ENCODE measurements around the gene HSPA14. TPM values are rescaled to one million over a fixed set of nuclear protein-coding genes. Genes with fewer than 3 reads are reported as not detected.

The HSPA14 gene
- total and polyA plus RNA-seq, 4 donors, result 11.1 to 13.6 (median 12.0) TPM

DNA sequence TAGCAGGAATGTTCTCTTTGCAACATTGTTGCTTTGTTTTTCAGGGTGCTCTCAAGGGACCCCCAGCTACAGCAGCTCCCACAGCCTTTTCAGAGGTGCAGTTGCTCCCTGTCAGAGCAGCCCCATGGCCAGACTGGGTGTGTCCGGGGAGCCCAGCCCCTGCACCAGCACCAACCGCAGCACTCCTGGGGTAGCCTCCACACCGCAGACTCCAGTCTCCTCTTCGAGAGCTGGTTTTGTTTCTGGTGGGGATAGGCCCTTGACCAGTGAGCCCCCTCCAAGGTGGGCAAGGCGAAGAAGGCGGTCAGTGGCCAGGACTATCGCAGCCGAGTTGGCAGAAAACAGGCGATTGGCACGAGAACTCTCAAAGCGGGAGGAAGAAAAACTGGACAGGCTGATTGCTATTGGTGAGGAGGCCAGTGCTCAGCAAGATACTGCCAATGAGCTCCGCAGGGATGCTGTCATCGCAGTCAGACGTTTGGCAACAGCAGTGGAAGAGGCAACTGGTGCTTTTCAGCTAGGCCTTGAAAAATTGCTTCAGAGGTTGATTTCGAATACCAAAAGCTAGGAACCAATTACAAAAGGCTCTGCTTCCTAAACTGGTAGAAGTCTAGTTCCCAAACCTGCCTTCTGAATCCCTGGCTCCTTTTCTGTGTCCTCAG lies 5.4 kb downstream of the HSPA14 start:
- Histone ChIP-seq H3K4me3 (no peak overlapping the region), H3K9ac (ENCODE audit: insufficient read depth in 1 of 2, low read length in 2 of 2) (no peak overlapping the region), H3K27ac (ENCODE audit: low read depth in 1 of 2, low read length in 1 of 2) (no peak overlapping the region), H3K27me3 (ENCODE audit: control insufficient read depth in 3 of 3, insufficient read depth in 3 of 3, low read length in 2 of 3) (no peaks in the 10 kb centered on the region), H3K36me3 (ENCODE audit: control insufficient read depth in 4 of 4, insufficient read depth in 4 of 4, low read length in 4 of 4) (peaks cover 15 to 34% (median 24%) of the 10 kb centered on the region in 4 donors), H3K9me3 (ENCODE audit: control insufficient read depth in 4 of 4, insufficient read depth in 3 of 4, low read length in 3 of 4) (no peaks in the 10 kb centered on the region), H3K4me1 (ENCODE audit: control insufficient read depth in 5 of 5, insufficient read depth in 5 of 5, low read length in 5 of 5) (peaks cover 0 to 8% (median 2%) of the 10 kb centered on the region in 5 donors)
- TF ChIP-seq, protein P1, sequence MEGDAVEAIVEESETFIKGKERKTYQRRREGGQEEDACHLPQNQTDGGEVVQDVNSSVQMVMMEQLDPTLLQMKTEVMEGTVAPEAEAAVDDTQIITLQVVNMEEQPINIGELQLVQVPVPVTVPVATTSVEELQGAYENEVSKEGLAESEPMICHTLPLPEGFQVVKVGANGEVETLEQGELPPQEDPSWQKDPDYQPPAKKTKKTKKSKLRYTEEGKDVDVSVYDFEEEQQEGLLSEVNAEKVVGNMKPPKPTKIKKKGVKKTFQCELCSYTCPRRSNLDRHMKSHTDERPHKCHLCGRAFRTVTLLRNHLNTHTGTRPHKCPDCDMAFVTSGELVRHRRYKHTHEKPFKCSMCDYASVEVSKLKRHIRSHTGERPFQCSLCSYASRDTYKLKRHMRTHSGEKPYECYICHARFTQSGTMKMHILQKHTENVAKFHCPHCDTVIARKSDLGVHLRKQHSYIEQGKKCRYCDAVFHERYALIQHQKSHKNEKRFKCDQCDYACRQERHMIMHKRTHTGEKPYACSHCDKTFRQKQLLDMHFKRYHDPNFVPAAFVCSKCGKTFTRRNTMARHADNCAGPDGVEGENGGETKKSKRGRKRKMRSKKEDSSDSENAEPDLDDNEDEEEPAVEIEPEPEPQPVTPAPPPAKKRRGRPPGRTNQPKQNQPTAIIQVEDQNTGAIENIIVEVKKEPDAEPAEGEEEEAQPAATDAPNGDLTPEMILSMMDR (IDR thresholded peaks at IDR 0.05; ENCODE audit: control extremely low read depth, extremely low read depth), result no peak
- DNase-seq (no peak), ATAC-seq (ENCODE audit: insufficient read depth, low FRiP score) (no peak)
- 88 to 95% methylated on average over 15 of the region's 15 CpGs for WGBS, 2 donors

DNA sequence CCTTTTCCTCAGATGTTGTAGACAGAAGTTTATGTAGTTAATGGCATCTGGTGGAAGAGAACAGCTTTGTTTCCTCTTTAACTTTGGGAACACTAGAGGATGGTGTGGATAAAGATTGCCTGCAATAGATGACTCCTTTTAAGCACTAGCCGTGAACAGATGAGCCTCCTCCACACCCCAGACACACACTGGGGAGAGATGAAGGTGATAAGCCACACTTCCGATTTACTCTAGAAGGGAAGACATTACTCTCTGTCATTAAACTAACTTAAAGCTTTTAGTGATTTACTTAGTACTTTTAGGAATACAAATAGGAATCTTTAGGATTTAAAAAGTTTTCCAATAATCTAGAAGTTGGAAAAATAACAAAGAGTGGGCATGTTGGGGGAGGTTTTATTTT lies 6.8 kb downstream of the HSPA14 start:
- no peaks in the 10 kb centered on the region for H3K27me3 ChIP-seq (ENCODE audit: control insufficient read depth in 3 of 3, insufficient read depth in 3 of 3, low read length in 2 of 3)
- 79 to 84% methylated on average over 2 of the region's 2 CpGs for WGBS, 2 donors
- no peaks in the 10 kb centered on the region for H3K4me1 ChIP-seq (ENCODE audit: control insufficient read depth in 5 of 5, insufficient read depth in 5 of 5, low read length in 5 of 5)
- TF ChIP-seq, protein P1 (IDR thresholded peaks at IDR 0.05; ENCODE audit: control extremely low read depth, extremely low read depth), result no peak
- H3K36me3 ChIP-seq (ENCODE audit: control insufficient read depth in 4 of 4, insufficient read depth in 4 of 4, low read length in 4 of 4), result peaks cover 21 to 34% (median 25%) of the 10 kb centered on the region in 4 donors
- no peak for ATAC-seq (ENCODE audit: insufficient read depth, low FRiP score)
- H3K9me3 ChIP-seq (ENCODE audit: control insufficient read depth in 4 of 4, insufficient read depth in 3 of 4, low read length in 3 of 4), result no peaks in the 10 kb centered on the region
- no peak for DNase-seq
- no peak overlapping the region for H3K27ac ChIP-seq (ENCODE audit: low read depth in 1 of 2, low read length in 1 of 2)
- no peak overlapping the region for H3K9ac ChIP-seq (ENCODE audit: insufficient read depth in 1 of 2, low read length in 2 of 2)
- H3K4me3 ChIP-seq, result no peak overlapping the region

DNA sequence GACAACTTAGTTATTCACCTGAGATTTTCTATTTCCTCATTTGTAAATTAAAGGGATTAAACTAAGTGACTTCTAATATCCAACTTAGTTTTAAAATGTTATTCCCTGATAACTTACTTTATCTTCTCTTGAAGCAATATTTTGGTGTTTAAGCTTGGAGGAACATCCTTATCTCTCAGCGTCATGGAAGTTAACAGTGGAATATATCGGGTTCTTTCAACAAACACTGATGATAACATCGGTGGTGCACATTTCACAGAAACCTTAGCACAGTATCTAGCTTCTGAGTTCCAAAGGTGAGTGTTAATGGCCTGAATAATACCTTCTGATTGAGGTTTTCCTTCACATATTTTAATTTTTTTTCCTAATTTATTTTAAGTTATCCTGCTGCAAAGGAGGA lies 14.1 kb downstream of the HSPA14 start:
- DNase-seq, result no peak
- no peak for ATAC-seq (ENCODE audit: insufficient read depth, low FRiP score)
- TF ChIP-seq, protein P1 (IDR thresholded peaks at IDR 0.05; ENCODE audit: control extremely low read depth, extremely low read depth), result no peak
- H3K9me3 ChIP-seq (ENCODE audit: control insufficient read depth in 4 of 4, insufficient read depth in 3 of 4, low read length in 3 of 4), result no peaks in the 10 kb centered on the region
- no peak overlapping the region for H3K4me3 ChIP-seq
- H3K36me3 ChIP-seq (ENCODE audit: control insufficient read depth in 4 of 4, insufficient read depth in 4 of 4, low read length in 4 of 4), result peaks cover 0 to 21% (median 10%) of the 10 kb centered on the region in 4 donors
- no peak overlapping the region for H3K9ac ChIP-seq (ENCODE audit: insufficient read depth in 1 of 2, low read length in 2 of 2)
- H3K4me1 ChIP-seq (ENCODE audit: control insufficient read depth in 5 of 5, insufficient read depth in 5 of 5, low read length in 5 of 5), result no peaks in the 10 kb centered on the region
- no peak overlapping the region for H3K27ac ChIP-seq (ENCODE audit: low read depth in 1 of 2, low read length in 1 of 2)
- no peaks in the 10 kb centered on the region for H3K27me3 ChIP-seq (ENCODE audit: control insufficient read depth in 3 of 3, insufficient read depth in 3 of 3, low read length in 2 of 3)
- 83 to 91% methylated on average over 3 of the region's 3 CpGs for WGBS, 2 donors

DNA sequence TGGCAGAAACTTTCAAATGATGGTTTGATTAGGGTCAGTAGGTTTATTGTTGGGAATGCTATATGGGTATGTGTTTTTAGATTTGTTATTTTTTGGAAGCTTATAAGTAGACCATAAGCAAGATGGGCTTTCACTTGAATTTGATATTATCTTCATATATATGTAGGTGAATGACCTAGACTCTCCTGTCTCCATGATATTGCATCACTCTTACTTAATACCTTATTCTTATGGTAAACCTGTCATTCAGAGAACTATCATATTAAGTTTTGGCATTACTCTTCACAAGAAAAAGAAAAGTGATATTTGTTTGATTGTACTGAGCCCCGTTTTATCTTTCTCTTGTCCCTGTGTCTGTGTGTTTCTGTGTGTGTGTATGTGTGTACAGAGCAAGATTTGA lies 17.3 kb downstream of the HSPA14 start:
- Histone ChIP-seq H3K27me3 (ENCODE audit: control insufficient read depth in 3 of 3, insufficient read depth in 3 of 3, low read length in 2 of 3) (no peaks in the 10 kb centered on the region), H3K36me3 (ENCODE audit: control insufficient read depth in 4 of 4, insufficient read depth in 4 of 4, low read length in 4 of 4) (peaks cover 0 to 23% (median 9%) of the 10 kb centered on the region in 4 donors), H3K4me3 (no peak overlapping the region), H3K27ac (ENCODE audit: low read depth in 1 of 2, low read length in 1 of 2) (no peak overlapping the region), H3K4me1 (ENCODE audit: control insufficient read depth in 5 of 5, insufficient read depth in 5 of 5, low read length in 5 of 5) (no peaks in the 10 kb centered on the region), H3K9ac (ENCODE audit: insufficient read depth in 1 of 2, low read length in 2 of 2) (no peak overlapping the region), H3K9me3 (ENCODE audit: control insufficient read depth in 4 of 4, insufficient read depth in 3 of 4, low read length in 3 of 4) (no peaks in the 10 kb centered on the region)
- ATAC-seq (ENCODE audit: insufficient read depth, low FRiP score), result no peak
- TF ChIP-seq, protein P1 (IDR thresholded peaks at IDR 0.05; ENCODE audit: control extremely low read depth, extremely low read depth), result no peak
- DNase-seq, result no peak
- 88 to 97% methylated on average over 1 of the region's 1 CpG for WGBS, 2 donors

Data from lung (tissue), 12 donors.